Parathyroid adenoma (tissue), 2 donors: Measurements from ENCODE around the gene TRAPPC6A.
A peak's percentile ranks its signal among the peaks of the same experiment; 100 is the strongest.

Experiments used
- H2AFZ ChIP-seq: fragments of 300-600 bp; sonication (generic); one replicate; pipeline ENCODE4 v1.7.0; 2017; ENCODE audit warnings: antibody characterized with exemption, mild to moderate bottlenecking
- H3K27ac ChIP-seq: fragments of 300-600 bp; sonication (generic); one replicate; pipeline ENCODE4 v1.7.0; 2017
- H3K27me3 ChIP-seq: fragments of 300-600 bp; sonication (generic); one replicate; pipeline ENCODE4 v1.7.0; 2017; ENCODE audit warnings: low read length; ENCODE audit not compliant: control insufficient read depth, insufficient read depth
- H3K36me3 ChIP-seq: fragments of 300-600 bp; sonication (generic); one replicate; pipeline ENCODE4 v1.7.0; 2017; ENCODE audit warnings: low read length; ENCODE audit not compliant: control insufficient read depth, insufficient read depth
- H3K4me1 ChIP-seq: fragments of 300-600 bp; sonication (generic); one replicate; pipeline ENCODE4 v1.7.0; 2017; ENCODE audit warnings: control low read depth
- H3K4me2 ChIP-seq: fragments of 300-600 bp; sonication (generic); one replicate; pipeline ENCODE4 v1.7.0; 2017; ENCODE audit warnings: low read length
- H3K4me3 ChIP-seq: fragments of 300-600 bp; sonication (generic); one replicate; pipeline ENCODE4 v1.7.0; 2017; ENCODE audit warnings: low read depth, low read length
- H3K79me2 ChIP-seq: fragments of 300-600 bp; sonication (generic); one replicate; pipeline ENCODE4 v1.7.0; 2017; ENCODE audit warnings: control low read depth
- H3K9ac ChIP-seq: fragments of 300-600 bp; sonication (generic); one replicate; pipeline ENCODE4 v1.7.0; 2017; ENCODE audit warnings: mild to moderate bottlenecking
- H3K9me3 ChIP-seq: fragments of 300-600 bp; sonication (generic); one replicate; pipeline ENCODE4 v1.7.0; 2017; ENCODE audit warnings: low read length; ENCODE audit not compliant: control insufficient read depth
- CTCF ChIP-seq: fragments of 300-600 bp; sonication (generic); IDR thresholded peaks from one replicate; pipeline ENCODE4 v1.7.0; 2017; ENCODE audit warnings: antibody characterized with exemption, mild to moderate bottlenecking
- donor health status: primary hyperparathyroidism.

Gene TRAPPC6A

GRCh38 chr19:45172611-45173208, 5.3 kb downstream of the TRAPPC6A start:
- Histone ChIP-seq H3K36me3 (no peaks in the 10 kb centered on the region), H2AFZ (no peak overlapping the region), H3K79me2 (peaks cover 13% of the 10 kb centered on the region), H3K27ac (no peak overlapping the region), H3K9ac (no peak overlapping the region), H3K4me2 (no peak overlapping the region), H3K4me1 (peaks cover 4% of the 10 kb centered on the region), H3K9me3 (no peaks in the 10 kb centered on the region), H3K4me3 (no peak overlapping the region), H3K27me3 (no peaks in the 10 kb centered on the region)
- TF ChIP-seq CTCF: no peak

GRCh38 chr19:45172173-45172572, 5.9 kb downstream of the TRAPPC6A start:
- Histone ChIP-seq H3K36me3 (no peaks in the 10 kb centered on the region), H3K9me3 (no peaks in the 10 kb centered on the region), H3K79me2 (peaks cover 9% of the 10 kb centered on the region), H2AFZ (no peak overlapping the region), H3K4me2 (no peak overlapping the region), H3K27ac (no peak overlapping the region), H3K9ac (no peak overlapping the region), H3K27me3 (no peaks in the 10 kb centered on the region), H3K4me3 (no peak overlapping the region), H3K4me1 (no peaks in the 10 kb centered on the region)
- TF ChIP-seq CTCF: no peak

- no peak overlapping the region for H3K9ac ChIP-seq
- H3K79me2 ChIP-seq: peaks cover 9% of the 10 kb centered on the region
- TF ChIP-seq CTCF: no peak
- no peaks in the 10 kb centered on the region for H3K9me3 ChIP-seq
- no peak overlapping the region for H2AFZ ChIP-seq
- H3K4me3 ChIP-seq: no peak overlapping the region
- peak overlapping the region; percentile 12 for H3K27ac ChIP-seq
- no peak overlapping the region for H3K4me2 ChIP-seq
- no peaks in the 10 kb centered on the region for H3K36me3 ChIP-seq
- no peaks in the 10 kb centered on the region for H3K27me3 ChIP-seq
- no peaks in the 10 kb centered on the region for H3K4me1 ChIP-seq
Observed at GRCh38 chr19:45171211-45171623, 6.8 kb downstream of the TRAPPC6A start.

- Histone ChIP-seq H3K9ac (no peak overlapping the region), H3K4me1 (no peaks in the 10 kb centered on the region), H3K4me3 (no peak overlapping the region), H3K36me3 (no peaks in the 10 kb centered on the region), H3K79me2 (peaks cover 9% of the 10 kb centered on the region), H3K9me3 (no peaks in the 10 kb centered on the region), H3K4me2 (no peak overlapping the region), H3K27me3 (no peaks in the 10 kb centered on the region), H3K27ac (peak overlapping the region; percentile 6), H2AFZ (no peak overlapping the region)
- no peak for TF ChIP-seq CTCF
Observed at GRCh38 chr19:45170146-45171106, 7.6 kb downstream of the TRAPPC6A start.
